Heart left ventricle (tissue), 13 donors: ENCODE results near the gene MCC.

Experiments
- POLR2A ChIP-seq, 2 donors: fragments of 450-650 bp; IDR thresholded peaks; one replicate each; pipeline ENCODE4 v1.6.1; 2017; ENCODE audit warnings: antibody characterized with exemption in 2 of 2, mild to moderate bottlenecking in 2 of 2, moderate library complexity in 2 of 2
- TF ChIP-seq, protein P1 (sequence below), 12 donors: fragments of 200-600 bp; sonication (generic) in 4 of 12; IDR thresholded peaks; one replicate each; pipeline versions ENCODE4 v1.5.0 to v1.8.0; 2018 to 2022; ENCODE audit warnings: antibody characterized with exemption in 12 of 12, mild to moderate bottlenecking in 5 of 12
- donor health status: ischemic (EF 13 %, LVEDD 7.1; RV severe dilation, severe dysfunction).
- donor health status: DM: no; HTN: yes; CAD: no.
- donor health status: DM: no; HTN: no; CAD: no.
- donor health status: ischemic (EF 25% LVEDD 6.9; RV normal size, moderate dysfunction).
- donor health status: ischemic (EF 25% LVEDD 5.7; RV mildly dilated, moderate dysfunction).
- donor health status: ischemic (EF 35%, LVEDD 5.7; RV mildly dilated, moderate dysfunction).
- donor health status: nonischemic (EF 11% LVEDD 7.7; RV severe dilation, severe dysfunction).
- donor health status: DM: yes; HTN: yes; CAD: no.
- donor health status: PGD.
- donor health status: ischemic (EF 29% LVEDD 5.4; RV normal size, mild dysfunction).
- donor health status: nonischemic (EF 23%, LVEDD 6.1; RV moderate dilation, normal function).

GRCh38 chr5:113166261-113166660 is 322.0 kb downstream of the MCC start:
- no peak for TF ChIP-seq POLR2A (IDR thresholded peaks at IDR 0.05)
- TF ChIP-seq, protein P1, sequence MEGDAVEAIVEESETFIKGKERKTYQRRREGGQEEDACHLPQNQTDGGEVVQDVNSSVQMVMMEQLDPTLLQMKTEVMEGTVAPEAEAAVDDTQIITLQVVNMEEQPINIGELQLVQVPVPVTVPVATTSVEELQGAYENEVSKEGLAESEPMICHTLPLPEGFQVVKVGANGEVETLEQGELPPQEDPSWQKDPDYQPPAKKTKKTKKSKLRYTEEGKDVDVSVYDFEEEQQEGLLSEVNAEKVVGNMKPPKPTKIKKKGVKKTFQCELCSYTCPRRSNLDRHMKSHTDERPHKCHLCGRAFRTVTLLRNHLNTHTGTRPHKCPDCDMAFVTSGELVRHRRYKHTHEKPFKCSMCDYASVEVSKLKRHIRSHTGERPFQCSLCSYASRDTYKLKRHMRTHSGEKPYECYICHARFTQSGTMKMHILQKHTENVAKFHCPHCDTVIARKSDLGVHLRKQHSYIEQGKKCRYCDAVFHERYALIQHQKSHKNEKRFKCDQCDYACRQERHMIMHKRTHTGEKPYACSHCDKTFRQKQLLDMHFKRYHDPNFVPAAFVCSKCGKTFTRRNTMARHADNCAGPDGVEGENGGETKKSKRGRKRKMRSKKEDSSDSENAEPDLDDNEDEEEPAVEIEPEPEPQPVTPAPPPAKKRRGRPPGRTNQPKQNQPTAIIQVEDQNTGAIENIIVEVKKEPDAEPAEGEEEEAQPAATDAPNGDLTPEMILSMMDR (IDR thresholded peaks at IDR 0.05) = no peak
